SK-N-SH (cell line): ENCODE results near the gene MSRB1. TPM values are rescaled to one million over a fixed set of nuclear protein-coding genes. Genes with fewer than 3 reads are reported as not detected.

Experiments
- CTCF ChIA-PET: fragments of 300-600, 350-600 bp; formaldehyde crosslinking; extraction: SDS; loops from one replicate; lab custom pipeline; 2021; lab: Yijun Ruan, JAX
- POLR2A ChIA-PET: fragments of 350-600 bp; sonication (Branson Sonifier 250); formaldehyde crosslinking; extraction: SDS; loops from one replicate; lab custom pipeline; 2020; ENCODE audit warnings: antibody characterized with exemption, inconsistent platforms; lab: Yijun Ruan, JAX
- DNase-seq: peaks from one replicate; pipeline ENCODE4 v3.0.0; 2012
- H2AFZ ChIP-seq: fragments of 200-600 bp; sonication (generic); 2 replicates; pipeline ENCODE4 v1.8.1; 2016; ENCODE audit warnings: antibody characterized with exemption, mild to moderate bottlenecking, low read depth
- H3F3A ChIP-seq: fragments of 200-600 bp; sonication (generic); replicated peaks from 2 replicates; pipeline ENCODE3; 2016; ENCODE audit warnings: antibody characterized with exemption, mild to moderate bottlenecking; ENCODE audit not compliant: insufficient read depth
- H3K27ac ChIP-seq, 2 experiments: fragments of 200-500 bp in 1 of 2; fragments of 200-600 bp in 1 of 2; sonication (Bioruptor generic) in 1 of 2; sonication (generic), shearing (Covaris generic) in 1 of 2; 2 replicates each; pipeline versions ENCODE4 v1.5.1 to v1.6.1; 2014 to 2016; ENCODE audit warnings: low read depth in 2 of 2, inconsistent platforms in 1 of 2, low read length in 1 of 2, mild to moderate bottlenecking in 1 of 2, mixed read lengths in 1 of 2
- H3K27me3 ChIP-seq: fragments of 200-600 bp; sonication (generic), shearing (Covaris generic); 2 replicates; pipeline ENCODE4 v1.6.1; 2016; ENCODE audit warnings: mixed run types; ENCODE audit not compliant: insufficient read depth
- H3K36me3 ChIP-seq, 2 experiments: fragments of 200-500 bp in 1 of 2; fragments of 200-600 bp in 1 of 2; sonication (Bioruptor generic) in 1 of 2; sonication (generic) in 1 of 2; replicated peaks in 1 of 2; 2 replicates each; pipeline versions ENCODE3 to v1.5.1; 2014 to 2016; ENCODE audit warnings: low read length in 1 of 2, mild to moderate bottlenecking in 1 of 2; ENCODE audit not compliant: insufficient read depth in 2 of 2, control insufficient read depth in 1 of 2
- H3K4me1 ChIP-seq, 2 experiments: fragments of 200-500 bp in 1 of 2; fragments of 200-600 bp in 1 of 2; sonication (Bioruptor generic) in 1 of 2; sonication (generic), shearing (Covaris generic) in 1 of 2; 2 replicates each; pipeline versions ENCODE4 v1.5.1 to v1.6.1; 2014 to 2016; ENCODE audit warnings: low read depth in 1 of 2, low read length in 1 of 2, mixed run types in 1 of 2; ENCODE audit not compliant: insufficient read depth in 2 of 2, control insufficient read depth in 1 of 2
- H3K4me2 ChIP-seq: fragments of 200-600 bp; sonication (generic), shearing (Covaris generic); 2 replicates; pipeline ENCODE4 v1.6.1; 2017; ENCODE audit warnings: mixed run types
- H3K4me3 ChIP-seq, 2 experiments: fragments of 200-500 bp in 1 of 2; fragments of 200-600 bp in 1 of 2; sonication (Bioruptor generic) in 1 of 2; sonication (generic), shearing (Covaris generic) in 1 of 2; 2 replicates each; pipeline versions ENCODE4 v1.5.1 to v1.8.1; 2014 to 2016; ENCODE audit warnings: low read depth in 2 of 2, inconsistent platforms in 1 of 2, low read length in 1 of 2, mild to moderate bottlenecking in 1 of 2, mixed read lengths in 1 of 2, moderate library complexity in 1 of 2
- H3K79me2 ChIP-seq: fragments of 200-600 bp; sonication (generic); 2 replicates; pipeline ENCODE4 v1.8.1; 2017; ENCODE audit warnings: mild to moderate bottlenecking; ENCODE audit not compliant: insufficient read depth
- H3K9ac ChIP-seq: fragments of 200-600 bp; sonication (generic); 2 replicates; pipeline ENCODE4 v1.6.1; 2017; ENCODE audit warnings: mixed run types
- H3K9me2 ChIP-seq: fragments of 200-600 bp; sonication (generic); 2 replicates; pipeline ENCODE4 v1.6.1; 2017; ENCODE audit warnings: mixed run types
- H3K9me3 ChIP-seq: fragments of 200-600 bp; sonication (generic); 2 replicates; pipeline ENCODE4 v1.6.1; 2017; ENCODE audit warnings: mixed run types, mild to moderate bottlenecking, moderate library complexity
- H4K20me1 ChIP-seq: fragments of 200-600 bp; sonication (generic); 2 replicates; pipeline ENCODE4 v1.6.1; 2017; ENCODE audit warnings: mild to moderate bottlenecking, mixed run types; ENCODE audit not compliant: insufficient read depth
- CHD2 ChIP-seq: fragments of 150-350 bp; IDR thresholded peaks from 2 replicates; pipeline ENCODE4 v1.6.1; 2018; ENCODE audit warnings: low read length; ENCODE audit not compliant: partially characterized antibody
- CTCF ChIP-seq: fragments of 200-600 bp; sonication (generic); IDR thresholded peaks from 2 replicates; pipeline ENCODE4 v1.6.1; 2017; ENCODE audit warnings: antibody characterized with exemption, mild to moderate bottlenecking, moderate library complexity
- ELF1 ChIP-seq: IDR thresholded peaks from 2 replicates; pipeline ENCODE4 v1.4.0; 2012
- EZH2phosphoT487 ChIP-seq: fragments of 200-600 bp; sonication (generic); IDR thresholded peaks from 2 replicates; pipeline ENCODE4 v1.6.1; 2017; ENCODE audit warnings: low read depth, mixed run types, mild to moderate bottlenecking, antibody characterized with exemption, moderate library complexity, borderline replicate concordance
- FOSL2 ChIP-seq: IDR thresholded peaks from 2 replicates; pipeline ENCODE4 v1.4.0; 2012; ENCODE audit warnings: low read depth, mild to moderate bottlenecking, moderate library complexity, borderline replicate concordance
- FOXJ3 ChIP-seq: sonication (generic); formaldehyde crosslinking; IDR thresholded peaks from 2 replicates; pipeline ENCODE4 v1.5.1; 2020; ENCODE audit warnings: mild to moderate bottlenecking, missing genetic modification reagents
- FOXM1 ChIP-seq: IDR thresholded peaks from 2 replicates; pipeline ENCODE4 v1.4.0; 2012; ENCODE audit warnings: low read depth, mild to moderate bottlenecking
- GATA2 ChIP-seq: sonication (generic); formaldehyde crosslinking; IDR thresholded peaks from 2 replicates; pipeline ENCODE4 v1.5.0; 2020; ENCODE audit warnings: mild to moderate bottlenecking, missing genetic modification reagents
- IRF3 ChIP-seq: fragments of 150-350 bp; IDR thresholded peaks from 2 replicates; pipeline ENCODE4 v1.6.1; 2016; ENCODE audit warnings: mild to moderate bottlenecking, low read depth, low read length
- MAX ChIP-seq: IDR thresholded peaks from 2 replicates; pipeline ENCODE4 v1.4.0; 2012; ENCODE audit warnings: low read depth
- MEF2A ChIP-seq: IDR thresholded peaks from 2 replicates; pipeline ENCODE4 v1.4.0; 2012; ENCODE audit warnings: low read depth, borderline replicate concordance
- MXI1 ChIP-seq: IDR thresholded peaks from 2 replicates; pipeline ENCODE4 v1.6.1; 2012; ENCODE audit warnings: mild to moderate bottlenecking, low read depth, low read length, improper control_type of control experiment
- NFIC ChIP-seq: IDR thresholded peaks from 2 replicates; pipeline ENCODE4 v1.4.0; 2012; ENCODE audit warnings: borderline replicate concordance
- PBX3 ChIP-seq: IDR thresholded peaks from 2 replicates; pipeline ENCODE4; 2012
- POLR2AphosphoS5 ChIP-seq: IDR thresholded peaks from 2 replicates; pipeline ENCODE4 v1.6.1; 2012; ENCODE audit warnings: low read depth, low read length
- RAD21 ChIP-seq: IDR thresholded peaks from 2 replicates; pipeline ENCODE4 v1.6.1; 2012; ENCODE audit warnings: mild to moderate bottlenecking, low read length
- RCOR1 ChIP-seq: fragments of 150-350 bp; IDR thresholded peaks from 2 replicates; pipeline ENCODE4 v1.6.1; 2017; ENCODE audit warnings: antibody characterized with exemption, low read length
- RXRA ChIP-seq: IDR thresholded peaks from 2 replicates; pipeline ENCODE4 v1.4.0; 2012; ENCODE audit warnings: low read depth, mild to moderate bottlenecking, borderline replicate concordance
- SMC3 ChIP-seq: IDR thresholded peaks from 2 replicates; pipeline ENCODE4 v1.6.1; 2012; ENCODE audit warnings: low read depth, low read length, improper control_type of control experiment
- TAF1 ChIP-seq: IDR thresholded peaks from 2 replicates; pipeline ENCODE4 v1.6.1; 2012; ENCODE audit warnings: low read depth, mild to moderate bottlenecking, low read length, moderate library complexity, borderline replicate concordance
- TEAD4 ChIP-seq: IDR thresholded peaks from 2 replicates; pipeline ENCODE4 v1.4.0; 2012; ENCODE audit warnings: mild to moderate bottlenecking, borderline replicate concordance; ENCODE audit not compliant: insufficient read depth
- USF1 ChIP-seq: IDR thresholded peaks from 2 replicates; pipeline ENCODE4 v1.4.0; 2012; ENCODE audit warnings: low read depth, borderline replicate concordance
- YY1 ChIP-seq: IDR thresholded peaks from 2 replicates; pipeline ENCODE4 v1.4.0; 2012; ENCODE audit warnings: low read depth, mild to moderate bottlenecking
- ZBTB33 ChIP-seq: IDR thresholded peaks from 2 replicates; pipeline ENCODE4 v1.4.0; 2012; ENCODE audit warnings: low read depth, borderline replicate concordance
- WGBS: methylation state at CpG from one replicate; pipeline ENCODE4 v1.1.6; 2017; ENCODE audit warnings: low lambda C conversion rate; 5-methylcytosine and 5-hydroxymethylcytosine counted together
- polyA plus RNA-seq, 3 experiments: library from polyadenylated mRNA; depleted of rRNA; stranded (reverse); fragments of >200 nt; gene quantifications; 2 replicates each; pipeline ENCODE4 v1.2.3, GENCODE V29; 2012

MSRB1 gene
- polyA plus RNA-seq, 1 of the 3 experiments (the other 2 are of a cell fraction) = 31.4 TPM

- Histone ChIP-seq H3K4me1 (peaks cover 0 to 9% of the 10 kb centered on the region in 2 experiments; a peak in 1 of 4 replicates), H3K79me2 (peaks cover 30% of the 10 kb centered on the region), H3K4me2 (peak within 1 kb of the TSS; percentile 87), H3K4me3 (peak within 1 kb of the TSS; percentile 75 to 88), H3K36me3 (peaks cover 7 to 30% of the 10 kb centered on the region in 2 experiments), H3K9me2 (no peaks in the 10 kb centered on the region), H4K20me1 (no peaks in the 10 kb centered on the region), H3K27me3 (no peaks in the 10 kb centered on the region), H3K9ac (peak within 1 kb of the TSS; percentile 93), H3K27ac (peak within 1 kb of the TSS; percentile 93 to 98), H3F3A (peaks cover 4% of the 10 kb centered on the region), H2AFZ (peak within 1 kb of the TSS; percentile 89), H3K9me3 (no peaks in the 10 kb centered on the region)
- 0% methylated on average over 18 of the region's 78 CpGs for WGBS
- ChIA-PET CTCF (interaction anchor here (1.2 to 3.7 kb wide), 4 partner anchors 12 to 181 kb away, joined by 3 to 19 read pairs (median 9); partner anchors contain the start of gene GFER), POLR2A (interaction anchor here (1.0 to 2.0 kb wide), 5 partner anchors 11 to 199 kb away, joined by 3 to 10 read pairs (median 5); partner anchors contain the start of genes EME2, GFER and MRPS34)
- peak; percentile 98 for DNase-seq
- TF ChIP-seq CHD2 (peak; percentile 96), ELF1 (peak; percentile 96), FOXM1 (no peak), PBX3 (no peak), RXRA (no peak), EZH2phosphoT487 (no peak), ZBTB33 (peak; percentile 93), POLR2AphosphoS5 (peak; percentile 82), RAD21 (no peak), NFIC (no peak), TEAD4 (no peak), FOXJ3 (no peak), MXI1 (peak; percentile 80), YY1 (peak; percentile 99), CTCF (no peak), FOSL2 (no peak), IRF3 (no peak), MEF2A (no peak), GATA2 (CRISPR knock-in tag) (no peak), MAX (peak; percentile 92), RCOR1 (no peak; the same call in 1 of the 2 replicates), TAF1 (peak; percentile 80), USF1 (no peak), SMC3 (no peak)
These were observed 28.9 kb upstream of the MSRB1 start, which contains the start of gene TBL3 for GRCh38 chr16:1971796-1972489. TBL3 (plus strand) TSS chr16:1972053; CDS start chr16:1972165, 112 bp downstream.
